ENCODE data around the gene ARL8B. TPM values are rescaled to one million over a fixed set of nuclear protein-coding genes. Genes with fewer than 3 reads are reported as not detected.

ARL8B gene
- total and polyA plus RNA-seq, 8 donors, result 60.3 to 93.9 (median 70.2) TPM

DNA sequence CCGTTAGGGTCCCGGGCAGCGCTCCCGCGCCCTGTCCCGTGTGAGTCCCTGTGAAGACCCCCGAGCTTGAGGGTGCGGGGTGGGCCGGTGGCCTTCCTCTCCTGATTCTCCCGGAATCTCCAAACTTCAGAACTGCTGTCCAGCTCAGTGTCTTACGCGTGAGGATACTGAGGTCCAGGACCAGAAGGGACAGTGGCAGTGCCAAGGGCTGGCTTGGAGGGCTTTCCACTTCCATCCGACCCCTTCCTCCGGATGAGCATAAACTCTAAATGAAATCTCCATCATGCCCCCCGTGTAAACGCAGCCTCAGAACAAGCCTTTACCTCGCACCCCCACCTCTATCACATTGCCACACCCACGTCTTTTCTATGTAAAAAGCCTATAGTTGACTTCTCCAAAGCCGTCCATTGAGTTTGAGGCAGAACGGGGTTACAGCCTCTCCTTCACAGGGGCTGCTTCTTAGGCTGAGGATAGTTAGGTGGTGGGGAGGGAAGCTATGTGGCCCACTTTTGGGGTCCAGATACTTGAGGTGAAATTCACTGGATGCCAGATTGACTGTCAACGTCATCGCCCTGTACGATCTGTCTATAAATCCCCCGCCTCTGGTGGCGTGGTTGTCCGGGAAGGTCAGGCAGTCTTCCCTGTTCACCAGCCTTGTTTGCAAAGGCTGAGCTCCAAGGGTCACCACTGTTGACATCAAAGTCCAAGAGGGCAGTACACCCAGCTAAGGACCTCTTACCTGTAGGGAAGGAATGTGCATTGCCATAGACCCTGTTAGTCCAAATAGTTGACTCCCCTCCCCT lies 66.5 kb downstream of the ARL8B start:
- no peaks in the 10 kb centered on the region for H3K27me3 ChIP-seq
- no peaks in the 10 kb centered on the region for H3K36me3 ChIP-seq
- H3K9me3 ChIP-seq, result no peaks in the 10 kb centered on the region
- ATAC-seq (peak; percentile 44), DNase-seq (peak in 3 of 4 donors; percentile 36 to 81 (median 36))
- intact Hi-C loops (cut with DNase I), result no loop called here
- peak overlapping the region; percentile 89 to 97 for H3K4me3 ChIP-seq
- peak overlapping the region; percentile 97 to 100 for H3K27ac ChIP-seq
- peaks cover 18 to 78% of the 10 kb centered on the region in 2 donors for H3K4me1 ChIP-seq
- TF ChIP-seq, protein P1, sequence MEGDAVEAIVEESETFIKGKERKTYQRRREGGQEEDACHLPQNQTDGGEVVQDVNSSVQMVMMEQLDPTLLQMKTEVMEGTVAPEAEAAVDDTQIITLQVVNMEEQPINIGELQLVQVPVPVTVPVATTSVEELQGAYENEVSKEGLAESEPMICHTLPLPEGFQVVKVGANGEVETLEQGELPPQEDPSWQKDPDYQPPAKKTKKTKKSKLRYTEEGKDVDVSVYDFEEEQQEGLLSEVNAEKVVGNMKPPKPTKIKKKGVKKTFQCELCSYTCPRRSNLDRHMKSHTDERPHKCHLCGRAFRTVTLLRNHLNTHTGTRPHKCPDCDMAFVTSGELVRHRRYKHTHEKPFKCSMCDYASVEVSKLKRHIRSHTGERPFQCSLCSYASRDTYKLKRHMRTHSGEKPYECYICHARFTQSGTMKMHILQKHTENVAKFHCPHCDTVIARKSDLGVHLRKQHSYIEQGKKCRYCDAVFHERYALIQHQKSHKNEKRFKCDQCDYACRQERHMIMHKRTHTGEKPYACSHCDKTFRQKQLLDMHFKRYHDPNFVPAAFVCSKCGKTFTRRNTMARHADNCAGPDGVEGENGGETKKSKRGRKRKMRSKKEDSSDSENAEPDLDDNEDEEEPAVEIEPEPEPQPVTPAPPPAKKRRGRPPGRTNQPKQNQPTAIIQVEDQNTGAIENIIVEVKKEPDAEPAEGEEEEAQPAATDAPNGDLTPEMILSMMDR (IDR thresholded peaks at IDR 0.05), result no peak

DNA sequence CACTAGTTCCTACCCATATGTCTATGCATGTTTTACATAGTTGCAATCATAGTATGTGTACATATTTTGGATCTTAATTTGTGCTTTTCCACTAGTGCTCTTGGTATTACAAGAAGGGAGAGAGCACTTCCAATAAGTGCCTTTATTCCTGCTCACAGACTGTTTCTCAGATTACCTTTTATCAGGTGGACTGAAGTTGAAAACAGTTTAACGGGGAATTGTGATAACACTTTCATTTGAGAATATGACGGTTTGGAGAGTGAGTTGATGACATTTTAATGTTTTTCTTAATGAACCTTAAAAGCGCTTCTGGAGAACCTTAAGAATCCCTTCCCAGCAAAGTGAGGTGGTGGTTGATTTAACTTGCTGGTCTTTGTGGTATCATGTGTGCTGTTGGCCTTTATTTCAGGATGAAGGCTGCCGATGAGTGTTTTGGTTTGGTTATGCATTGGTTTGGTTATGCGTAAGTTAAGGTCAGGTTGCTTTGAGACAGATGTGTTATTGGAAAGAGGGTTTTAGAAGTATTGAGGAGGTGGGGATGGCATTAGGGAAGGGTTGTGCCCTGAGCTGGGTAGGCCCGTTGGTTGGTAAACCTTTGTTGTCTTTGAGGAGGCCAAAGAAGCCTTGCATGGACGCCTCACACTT lies 68.2 kb downstream of the ARL8B start:
- H3K4me1 ChIP-seq, result peaks cover 21 to 78% of the 10 kb centered on the region in 2 donors
- H3K27ac ChIP-seq, result peak overlapping the region; percentile 97 to 100
- H3K9me3 ChIP-seq, result no peaks in the 10 kb centered on the region
- ATAC-seq (no peak), DNase-seq (no peak)
- peak overlapping the region; percentile 89 to 97 for H3K4me3 ChIP-seq
- intact Hi-C loops (cut with DNase I), result no loop called here
- H3K36me3 ChIP-seq, result no peaks in the 10 kb centered on the region
- TF ChIP-seq, protein P1 (IDR thresholded peaks at IDR 0.05), result no peak
- H3K27me3 ChIP-seq, result no peaks in the 10 kb centered on the region

DNA sequence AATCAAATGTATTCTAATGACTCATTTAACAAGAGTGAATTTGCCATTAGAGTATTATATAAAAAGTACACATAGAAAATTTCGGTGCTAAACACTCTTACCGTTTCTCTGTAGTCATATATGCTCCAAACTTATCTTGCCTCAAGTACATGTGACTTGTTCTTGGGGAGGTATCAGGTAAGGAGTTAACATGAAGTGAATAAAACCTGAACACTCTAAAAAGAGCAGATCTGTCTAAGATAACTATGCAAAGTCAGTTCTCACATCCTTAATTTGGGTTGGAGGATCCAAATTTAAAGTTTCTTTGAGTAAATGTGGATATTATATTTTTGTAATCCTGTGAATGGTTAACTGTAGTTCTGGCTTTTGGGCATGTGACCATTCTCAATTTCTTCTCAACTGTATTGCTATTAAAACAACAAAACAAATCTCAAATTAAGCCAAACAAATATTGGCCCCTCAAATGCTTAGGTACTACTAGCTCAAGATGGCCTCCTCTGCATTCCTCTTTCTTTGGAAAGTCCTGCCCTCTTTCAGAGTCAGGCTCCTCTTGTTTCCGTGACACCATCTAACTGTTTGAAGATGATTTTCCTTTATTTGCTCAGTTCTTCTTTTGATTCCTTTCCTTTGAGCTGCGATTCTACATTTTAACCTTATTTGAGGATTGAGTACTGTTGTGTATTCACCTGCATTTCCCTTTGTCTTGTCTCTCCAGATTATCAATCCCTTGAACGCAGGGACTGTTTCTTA lies 69.6 kb downstream of the ARL8B start:
- TF ChIP-seq, protein P1 (IDR thresholded peaks at IDR 0.05), result no peak
- Histone ChIP-seq H3K4me3 (peak overlapping the region in 1 of 2 donors; percentile 89), H3K27ac (peak overlapping the region in 1 of 2 donors; percentile 60), H3K9me3 (no peaks in the 10 kb centered on the region), H3K4me1 (peaks cover 30 to 78% of the 10 kb centered on the region in 2 donors), H3K27me3 (no peaks in the 10 kb centered on the region), H3K36me3 (no peaks in the 10 kb centered on the region)
- DNase-seq (no peak), ATAC-seq (no peak)
- intact Hi-C loops (cut with DNase I), result no loop called here

DNA sequence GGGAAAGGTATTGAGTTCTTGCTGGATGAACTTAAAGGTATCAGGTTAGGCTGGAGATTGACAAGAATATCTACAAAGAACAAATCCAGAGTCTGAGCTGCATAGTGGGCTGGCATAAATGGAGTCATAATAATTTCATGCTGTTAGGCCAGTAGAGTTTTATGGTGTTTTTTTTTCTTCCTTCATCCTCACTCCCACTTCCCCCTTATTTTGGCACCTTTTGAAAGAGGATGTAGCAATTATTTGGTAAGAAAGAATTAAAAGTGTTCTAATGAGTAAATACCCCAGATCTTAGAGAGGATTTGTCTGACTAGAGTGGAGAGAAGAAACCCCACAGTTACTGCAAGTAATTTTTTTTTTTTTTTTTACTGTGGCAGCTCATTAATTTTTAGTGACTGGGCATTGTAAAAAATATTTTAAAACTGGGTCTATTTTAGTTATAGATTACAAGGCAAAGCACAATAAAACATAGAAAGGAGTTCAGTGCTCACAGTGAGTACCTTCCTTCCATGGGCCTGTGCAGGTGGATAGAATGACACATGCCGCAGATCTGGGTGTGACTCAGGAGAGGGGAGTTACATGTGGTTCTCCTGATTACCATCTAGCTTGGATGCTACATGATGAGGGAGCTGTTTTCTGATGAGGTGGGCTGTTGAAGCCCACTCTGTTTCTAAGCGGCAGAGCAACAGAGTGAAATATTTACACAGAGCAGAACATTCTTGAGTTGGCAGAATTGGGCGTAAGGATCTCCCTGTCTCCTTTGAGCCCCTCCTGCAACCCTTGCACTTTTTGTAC lies 70.7 kb downstream of the ARL8B start:
- DNase-seq, result no peak
- H3K4me1 ChIP-seq, result peaks cover 37 to 88% of the 10 kb centered on the region in 2 donors
- no peak for ATAC-seq
- peak overlapping the region in 1 of 2 donors; percentile 60 for H3K27ac ChIP-seq
- TF ChIP-seq, protein P1 (IDR thresholded peaks at IDR 0.05), result no peak
- no peaks in the 10 kb centered on the region for H3K27me3 ChIP-seq
- H3K9me3 ChIP-seq, result no peaks in the 10 kb centered on the region
- H3K36me3 ChIP-seq, result no peaks in the 10 kb centered on the region
- no peak overlapping the region for H3K4me3 ChIP-seq
- intact Hi-C loops (cut with DNase I), result no loop called here
